Activated CD4-positive, alpha-beta T cell treated with anti-CD3 and anti-CD28 coated beads, Interleukin-2, amount 10 ng/mL, durations not matched to agents 7 days and 5 days (primary cell): Measurements from ENCODE around the gene CIAO1. TPM values are rescaled to one million over a fixed set of nuclear protein-coding genes. Genes with fewer than 3 reads are reported as not detected.
A peak's percentile ranks its signal among the peaks of the same experiment; 100 is the strongest.

ENCODE experiments used
- CTCF ChIA-PET: fragments of 350-600 bp; sonication (Branson Sonifier 250); formaldehyde crosslinking; loops from one replicate; lab custom pipeline; 2021; ENCODE audit warnings: antibody characterized with exemption; lab: Charles Lee
- POLR2A ChIA-PET: fragments of 350-600 bp; sonication (Branson Sonifier 250); formaldehyde crosslinking; loops from one replicate; lab custom pipeline; 2021; ENCODE audit warnings: antibody characterized with exemption; lab: Charles Lee
- DNase-seq: peaks from one replicate; pipeline ENCODE4 v3.0.0-alpha.2; 2020
- H3K27ac Mint-ChIP-seq: one replicate; pipeline ENCODE4 v1.8.0; 2021; ENCODE audit warnings: mild to moderate bottlenecking, moderate library complexity, mixed read lengths
- H3K27me3 Mint-ChIP-seq: one replicate; pipeline ENCODE4 v1.8.0; 2021; ENCODE audit warnings: mixed read lengths
- H3K36me3 Mint-ChIP-seq: one replicate; pipeline ENCODE4 v1.8.0; 2021; ENCODE audit warnings: low read depth, mixed read lengths
- H3K4me1 Mint-ChIP-seq: one replicate; pipeline ENCODE4 v1.8.0; 2021; ENCODE audit warnings: mixed read lengths
- H3K4me3 Mint-ChIP-seq: one replicate; pipeline ENCODE4 v1.8.0; 2021; ENCODE audit warnings: mild to moderate bottlenecking, moderate library complexity, mixed read lengths
- H3K9me3 Mint-ChIP-seq: one replicate; pipeline ENCODE4 v1.8.0; 2021; ENCODE audit warnings: mixed read lengths
- total RNA-seq, 2 experiments: library from RNA; stranded (reverse); gene quantifications; one replicate each; pipeline ENCODE4 v1.2.3, GENCODE V29; 2021

The CIAO1 gene
- total RNA-seq, 2 experiments from 2014 or later: 53.4 to 59.9 TPM

GRCh38 chr2:96320326-96320725 is 54.3 kb downstream of the CIAO1 start:
- no peak for DNase-seq
- Mint-ChIP-seq H3K9me3 (peaks cover 2% of the 10 kb centered on the region), H3K36me3 (peaks cover 20% of the 10 kb centered on the region), H3K27ac (peak overlapping the region; percentile 83), H3K4me1 (peaks cover 69% of the 10 kb centered on the region), H3K4me3 (peak overlapping the region; percentile 79), H3K27me3 (no peaks in the 10 kb centered on the region)
- ChIA-PET POLR2A (interaction anchor here (0.6 to 0.7 kb wide), 4 partner anchors 14 to 273 kb away, joined by 3 to 4 read pairs (median 3); no protein-coding TSS in a partner anchor), CTCF (interaction anchor here (0.6 to 5.3 kb wide), 12 partner anchors 9 to 315 kb away, joined by 3 to 47 read pairs (median 6); partner anchors contain the start of genes CIAO1, NCAPH, SNRNP200 and TMEM127)

GRCh38 chr2:96320728-96321622 is 55.0 kb downstream of the CIAO1 start:
- peaks cover 2% of the 10 kb centered on the region for H3K9me3 Mint-ChIP-seq
- H3K27me3 Mint-ChIP-seq: no peaks in the 10 kb centered on the region
- peak; percentile 42 for DNase-seq
- peak overlapping the region; percentile 79 for H3K4me3 Mint-ChIP-seq
- POLR2A ChIA-PET: interaction anchor here (0.6 to 1.6 kb wide), 3 partner anchors 15 to 272 kb away, joined by 3 to 5 read pairs (median 5); partner anchors contain the start of genes NCAPH and SNRNP200
- H3K36me3 Mint-ChIP-seq: peaks cover 23% of the 10 kb centered on the region
- H3K27ac Mint-ChIP-seq: peak overlapping the region; percentile 83
- H3K4me1 Mint-ChIP-seq: peaks cover 69% of the 10 kb centered on the region
- CTCF ChIA-PET: interaction anchor here (0.6 to 5.3 kb wide), 10 partner anchors 9 to 188 kb away, joined by 3 to 47 read pairs (median 7); partner anchors contain the start of genes CIAO1, NCAPH, SNRNP200 and TMEM127

Other genes with a start within 250 kb of the CIAO1 start
- gene GPAT2, start 231.3 kb upstream of the CIAO1 start, total RNA-seq: 1 to 10 TPM; 3.3 to 5.3 TPM
- gene ADRA2B, start 149.7 kb upstream of the CIAO1 start, total RNA-seq: under 1 TPM in 1 of 2 experiments, not detected in 1; 0.06 TPM
- gene ASTL, start 127.7 kb upstream of the CIAO1 start, total RNA-seq: under 1 TPM in 1 of 2 experiments, not detected in 1; 0.22 TPM
- gene DUSP2, start 120.8 kb upstream of the CIAO1 start, total RNA-seq: 10 to 100 TPM; 11.9 to 14.2 TPM
- gene STARD7, start 57.4 kb upstream of the CIAO1 start, total RNA-seq: 100 to 1,000 TPM; 126 to 128 TPM
- gene TMEM127, start 228 bp upstream of the CIAO1 start, total RNA-seq: 10 to 100 TPM; 32.9 to 44.5 TPM
- 100 to 1,000 TPM; 170 to 178 TPM for gene SNRNP200, start 39.3 kb downstream of the CIAO1 start, total RNA-seq
- gene ITPRIPL1, start 59.1 kb downstream of the CIAO1 start, total RNA-seq: 10 to 100 TPM; 33.3 to 39.2 TPM
- 10 to 100 TPM; 82.4 to 84.6 TPM for gene NCAPH, start 69.5 kb downstream of the CIAO1 start, total RNA-seq
- gene NEURL3, start 239.1 kb downstream of the CIAO1 start, total RNA-seq: under 1 TPM; 0.22 to 0.27 TPM